ENCODE measurements around the gene CDH4.

The CDH4 gene

DNA sequence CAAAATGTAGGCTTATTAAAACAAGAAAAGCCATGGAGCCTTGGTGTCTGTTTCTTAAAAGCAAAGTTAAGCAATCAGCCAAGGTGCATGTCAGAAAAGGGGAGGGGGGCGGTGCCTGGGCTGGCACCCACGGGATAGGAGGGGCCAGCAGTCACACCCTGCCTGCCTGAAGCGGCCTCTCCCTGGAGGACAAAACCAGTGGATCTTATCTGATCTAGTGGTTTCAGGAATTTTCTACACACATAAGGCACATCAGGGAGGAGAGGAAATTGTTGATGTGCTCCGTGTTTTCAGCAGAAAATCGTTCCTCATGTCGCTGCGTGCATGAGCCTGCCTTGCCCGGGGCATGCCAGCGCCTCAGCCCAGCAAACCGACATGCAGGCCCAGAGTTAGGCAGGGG, 537.3 kb downstream of the CDH4 start:
- ChIA-PET POLR2A (no interaction called here), CTCF (no interaction called here)
- DNase-seq (ENCODE audit: extremely low spot score) = no peak
- TF ChIP-seq CTCF (IDR thresholded peaks at IDR 0.05; ENCODE audit: control extremely low read depth, extremely low read depth, low read depth, missing control alignments) = no peak

DNA sequence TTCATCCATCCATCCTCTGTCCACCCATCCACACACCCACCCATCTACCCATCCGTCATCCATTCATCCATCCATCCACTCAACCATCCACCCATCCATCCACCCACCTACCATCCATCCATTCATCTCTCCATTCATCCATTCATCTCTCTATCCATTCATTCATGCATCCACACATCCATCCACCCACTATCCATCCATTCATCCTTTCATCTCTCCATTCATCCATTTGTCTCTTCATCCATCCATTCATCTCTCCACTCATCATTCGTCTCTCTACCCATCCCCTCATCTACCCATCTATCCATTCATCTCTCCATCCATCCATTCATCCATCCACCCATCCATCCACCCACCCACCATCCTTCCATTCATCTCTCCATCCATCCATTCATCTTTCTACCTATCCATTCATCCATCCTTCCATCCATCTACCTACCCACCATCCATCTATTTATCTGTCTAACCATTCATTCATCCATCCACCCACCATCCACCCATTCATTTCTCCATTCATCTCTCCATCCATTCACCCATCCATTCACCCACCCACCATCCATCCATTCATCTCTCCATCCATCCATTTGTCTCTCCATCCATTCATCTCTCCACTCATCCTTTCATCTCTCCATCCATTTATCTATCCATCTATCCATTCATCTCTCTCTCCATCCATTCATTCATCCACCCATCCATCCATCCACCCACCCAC, 538.2 kb downstream of the CDH4 start:
- ChIA-PET POLR2A (no interaction called here), CTCF (no interaction called here)
- DNase-seq (ENCODE audit: extremely low spot score) = no peak
- TF ChIP-seq CTCF (IDR thresholded peaks at IDR 0.05; ENCODE audit: control extremely low read depth, extremely low read depth, low read depth, missing control alignments) = no peak

GRCh38 chr20:61791995-61792394, 539.9 kb downstream of the CDH4 start:
- CTCF ChIA-PET = no interaction called here
- TF ChIP-seq CTCF (IDR thresholded peaks at IDR 0.05; ENCODE audit: control extremely low read depth, extremely low read depth, low read depth, missing control alignments) = no peak
- POLR2A ChIA-PET = no interaction called here
- no peak for DNase-seq (ENCODE audit: extremely low spot score)

DNA sequence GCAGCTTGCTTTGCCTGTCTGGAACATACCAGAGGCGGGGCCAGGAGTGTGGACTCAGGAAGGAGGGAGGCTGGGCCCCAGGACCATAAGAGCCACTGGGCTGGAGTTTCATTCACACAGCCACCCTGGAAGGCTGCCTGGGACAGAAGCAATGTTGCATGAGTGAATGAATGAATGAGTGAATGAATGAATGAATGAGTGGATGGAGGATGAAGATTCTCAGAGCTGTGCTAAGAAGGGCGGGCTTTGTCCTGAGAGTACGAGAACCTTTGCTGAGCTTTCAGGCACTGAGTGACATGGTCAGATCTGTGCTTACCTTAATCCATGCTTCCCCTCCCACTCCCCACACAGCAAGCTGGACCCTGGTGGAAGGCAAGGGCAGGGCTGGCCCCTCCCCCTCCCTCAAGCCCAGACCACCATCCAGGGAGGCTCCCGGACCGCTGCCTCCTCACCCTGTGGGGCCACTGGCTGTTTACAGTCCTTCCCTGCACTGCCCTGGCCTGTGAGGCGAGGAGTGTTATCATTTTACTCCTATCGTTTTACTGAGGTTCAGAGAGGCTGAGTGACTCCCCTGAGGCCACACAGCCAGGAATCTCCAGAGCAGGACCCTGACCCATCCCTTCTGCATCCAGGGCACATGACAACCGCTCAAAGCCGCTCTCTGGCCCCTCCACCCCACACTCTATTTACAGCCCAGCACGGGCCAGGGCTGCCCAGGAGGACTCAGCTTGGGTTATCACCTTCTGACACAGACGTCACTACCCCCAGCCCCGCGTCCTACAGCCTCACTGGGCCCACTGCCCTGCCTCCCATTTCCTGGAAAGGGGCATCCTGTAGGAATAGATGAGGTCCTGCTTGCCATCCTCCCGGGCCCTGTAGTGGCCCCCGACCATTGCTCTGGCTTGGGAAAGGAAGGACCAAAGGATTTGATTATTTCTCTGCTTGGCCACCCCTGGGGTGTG, 543.9 kb downstream of the CDH4 start:
- POLR2A ChIA-PET = no interaction called here
- CTCF ChIA-PET = no interaction called here
- DNase-seq (ENCODE audit: extremely low spot score) = no peak
- no peak for TF ChIP-seq CTCF (IDR thresholded peaks at IDR 0.05; ENCODE audit: control extremely low read depth, extremely low read depth, low read depth, missing control alignments)

- no peak for TF ChIP-seq CTCF (IDR thresholded peaks at IDR 0.05; ENCODE audit: control extremely low read depth, extremely low read depth, low read depth, missing control alignments)
- DNase-seq (ENCODE audit: extremely low spot score) = no peak
- ChIA-PET CTCF (no interaction called here), POLR2A (no interaction called here)
Measured at GRCh38 chr20:61796738-61797137, 544.7 kb downstream of the CDH4 start.

DNA sequence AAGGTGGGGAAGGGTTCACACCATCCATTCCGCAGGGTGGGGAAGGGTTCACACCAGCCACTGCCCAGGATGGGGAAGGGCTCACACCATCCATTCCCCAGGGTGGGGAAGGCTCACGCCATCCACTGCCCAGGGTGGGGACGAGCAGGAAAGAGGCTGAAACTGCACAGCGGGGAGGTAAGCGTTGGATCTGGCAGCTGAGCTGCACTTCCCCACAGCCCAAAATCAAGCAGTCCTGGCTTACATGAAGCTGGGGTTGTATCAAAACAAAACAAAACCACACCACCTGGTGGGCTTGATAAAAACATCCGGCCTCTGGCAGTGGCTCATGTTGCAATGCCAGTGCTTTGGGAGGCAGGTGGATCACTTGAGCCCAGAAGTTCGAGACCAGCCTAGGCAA, 545.1 kb downstream of the CDH4 start:
- DNase-seq (ENCODE audit: extremely low spot score) = no peak
- ChIA-PET CTCF (no interaction called here), POLR2A (interaction anchor here (0.6 kb wide), 1 partner anchor 195 kb away, joined by 3 read pairs; no protein-coding TSS in a partner anchor)
- TF ChIP-seq CTCF (IDR thresholded peaks at IDR 0.05; ENCODE audit: control extremely low read depth, extremely low read depth, low read depth, missing control alignments) = no peak
